GM12874 (cell line): ENCODE data around the gene ELMO2.

Source experiments
- TF ChIP-seq, protein P1 (sequence below): IDR thresholded peaks from 2 replicates; pipeline ENCODE4 v1.5.1; 2011; ENCODE audit warnings: low read depth, mild to moderate bottlenecking, control low read depth, low read length, moderate library complexity; ENCODE audit not compliant: insufficient read depth

The ELMO2 gene

DNA sequence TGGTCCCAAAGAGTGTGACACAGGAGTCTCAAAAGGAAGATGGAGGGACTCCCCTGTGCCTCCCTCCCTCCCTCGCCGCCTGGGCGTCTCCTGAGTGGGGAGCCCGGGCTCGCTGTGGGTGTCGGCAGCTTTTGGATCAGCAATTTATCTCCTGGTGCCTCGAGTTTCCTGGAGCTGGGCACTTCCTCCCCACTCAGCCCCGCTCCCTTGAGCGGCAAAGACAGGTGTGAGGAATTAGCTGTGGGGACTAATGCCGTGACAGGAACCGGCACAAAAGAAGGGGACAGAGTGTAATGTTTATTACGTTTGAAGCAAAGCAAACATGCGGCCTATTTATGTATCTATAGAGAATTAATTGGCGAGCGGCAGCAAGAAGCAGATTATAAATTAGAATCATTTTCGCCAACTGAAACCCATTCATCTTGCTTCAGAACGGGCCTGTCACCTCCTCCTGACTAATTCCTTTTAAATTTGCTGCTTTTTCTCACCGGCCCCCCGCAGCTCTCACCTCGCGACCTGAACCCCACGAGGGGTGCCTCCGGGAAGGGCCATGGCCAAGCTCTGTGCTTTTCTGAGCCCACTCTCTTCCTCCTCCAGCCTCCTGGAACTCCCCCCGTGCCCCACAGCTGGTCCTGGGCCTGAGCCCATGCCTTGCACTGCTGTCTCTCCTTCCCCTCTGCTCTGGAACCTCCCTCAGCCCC is 89.3 kb downstream of the ELMO2 start:
- TF ChIP-seq, protein P1, sequence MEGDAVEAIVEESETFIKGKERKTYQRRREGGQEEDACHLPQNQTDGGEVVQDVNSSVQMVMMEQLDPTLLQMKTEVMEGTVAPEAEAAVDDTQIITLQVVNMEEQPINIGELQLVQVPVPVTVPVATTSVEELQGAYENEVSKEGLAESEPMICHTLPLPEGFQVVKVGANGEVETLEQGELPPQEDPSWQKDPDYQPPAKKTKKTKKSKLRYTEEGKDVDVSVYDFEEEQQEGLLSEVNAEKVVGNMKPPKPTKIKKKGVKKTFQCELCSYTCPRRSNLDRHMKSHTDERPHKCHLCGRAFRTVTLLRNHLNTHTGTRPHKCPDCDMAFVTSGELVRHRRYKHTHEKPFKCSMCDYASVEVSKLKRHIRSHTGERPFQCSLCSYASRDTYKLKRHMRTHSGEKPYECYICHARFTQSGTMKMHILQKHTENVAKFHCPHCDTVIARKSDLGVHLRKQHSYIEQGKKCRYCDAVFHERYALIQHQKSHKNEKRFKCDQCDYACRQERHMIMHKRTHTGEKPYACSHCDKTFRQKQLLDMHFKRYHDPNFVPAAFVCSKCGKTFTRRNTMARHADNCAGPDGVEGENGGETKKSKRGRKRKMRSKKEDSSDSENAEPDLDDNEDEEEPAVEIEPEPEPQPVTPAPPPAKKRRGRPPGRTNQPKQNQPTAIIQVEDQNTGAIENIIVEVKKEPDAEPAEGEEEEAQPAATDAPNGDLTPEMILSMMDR: no peak
